Adipocyte (in vitro differentiated cells): ENCODE measurements around the gene SHCBP1L.

Experiments used
- DNase-seq: peaks from one replicate; pipeline ENCODE4 v3.0.0-alpha.2; 2015; ENCODE audit warnings: low read depth
- H3K27me3 ChIP-seq: replicated peaks from 2 replicates; pipeline ENCODE4 v1.7.0; 2013; ENCODE audit warnings: mild to moderate bottlenecking, low read length, moderate library complexity; ENCODE audit not compliant: control insufficient read depth, insufficient read depth
- H3K36me3 ChIP-seq: 2 replicates; pipeline ENCODE4 v1.7.0; 2013; ENCODE audit warnings: low read length, mild to moderate bottlenecking, moderate library complexity; ENCODE audit not compliant: control insufficient read depth, insufficient read depth, severe bottlenecking
- H3K4me1 ChIP-seq: 2 replicates; pipeline ENCODE4 v1.7.0; 2013; ENCODE audit warnings: mild to moderate bottlenecking, low read length, moderate library complexity; ENCODE audit not compliant: control insufficient read depth, insufficient read depth
- H3K4me3 ChIP-seq: 2 replicates; pipeline ENCODE4 v1.7.0; 2013; ENCODE audit warnings: mild to moderate bottlenecking, low read length, moderate library complexity
- H3K9ac ChIP-seq: 2 replicates; pipeline ENCODE4 v1.7.0; 2013; ENCODE audit warnings: mild to moderate bottlenecking, low read length, moderate library complexity
- H3K9me3 ChIP-seq: 2 replicates; pipeline ENCODE4 v1.7.0; 2013; ENCODE audit warnings: mild to moderate bottlenecking, low read length, moderate library complexity; ENCODE audit not compliant: control insufficient read depth

The SHCBP1L gene

DNA sequence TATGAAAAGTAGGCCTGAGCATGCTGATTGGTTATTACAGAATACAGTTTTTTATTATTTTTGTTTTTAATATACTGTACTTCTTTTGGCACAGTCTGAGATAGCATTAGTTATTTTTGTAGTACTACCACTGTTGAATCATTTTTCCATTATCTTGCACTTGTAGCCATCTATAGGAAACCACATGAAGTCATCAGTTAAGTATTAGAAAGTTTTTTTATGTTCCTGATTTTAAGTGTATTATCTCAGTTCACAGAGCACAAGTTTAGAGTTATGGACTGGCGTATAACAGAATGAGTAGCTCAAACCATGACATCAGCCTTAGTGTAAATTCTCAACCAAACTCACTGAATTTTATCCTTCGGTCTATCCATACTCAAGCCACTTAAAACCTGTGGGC, 91.0 kb downstream of the SHCBP1L start:
- Histone ChIP-seq H3K4me1 (no peaks in the 10 kb centered on the region), H3K9me3 (no peaks in the 10 kb centered on the region), H3K4me3 (no peak overlapping the region), H3K36me3 (peaks cover 100% of the 10 kb centered on the region), H3K27me3 (no peaks in the 10 kb centered on the region), H3K9ac (no peak overlapping the region)
- no peak for DNase-seq

DNA sequence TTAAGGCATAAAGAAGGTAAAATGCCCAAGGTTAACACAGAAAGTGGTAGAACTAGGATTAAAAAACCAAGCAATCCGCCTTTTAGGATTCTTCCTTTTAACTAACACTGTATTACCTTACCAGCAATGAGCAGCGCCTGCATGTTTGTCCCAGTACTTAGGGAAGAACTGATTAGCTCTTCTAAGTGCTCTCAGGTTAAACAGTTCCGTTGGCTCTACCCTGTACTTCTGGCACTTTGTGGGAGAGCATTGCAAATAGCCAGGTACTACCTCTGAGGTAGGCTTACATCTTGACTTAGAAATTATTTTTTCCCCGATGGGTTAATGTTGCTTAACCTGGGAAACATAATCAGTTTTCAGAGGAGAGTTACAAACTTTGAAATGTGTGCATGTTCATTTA, 92.3 kb downstream of the SHCBP1L start:
- no peak overlapping the region for H3K9ac ChIP-seq
- H3K9me3 ChIP-seq, result no peaks in the 10 kb centered on the region
- no peak overlapping the region for H3K4me3 ChIP-seq
- no peak for DNase-seq
- peaks cover 100% of the 10 kb centered on the region for H3K36me3 ChIP-seq
- no peaks in the 10 kb centered on the region for H3K27me3 ChIP-seq
- peaks cover 8% of the 10 kb centered on the region for H3K4me1 ChIP-seq

DNA sequence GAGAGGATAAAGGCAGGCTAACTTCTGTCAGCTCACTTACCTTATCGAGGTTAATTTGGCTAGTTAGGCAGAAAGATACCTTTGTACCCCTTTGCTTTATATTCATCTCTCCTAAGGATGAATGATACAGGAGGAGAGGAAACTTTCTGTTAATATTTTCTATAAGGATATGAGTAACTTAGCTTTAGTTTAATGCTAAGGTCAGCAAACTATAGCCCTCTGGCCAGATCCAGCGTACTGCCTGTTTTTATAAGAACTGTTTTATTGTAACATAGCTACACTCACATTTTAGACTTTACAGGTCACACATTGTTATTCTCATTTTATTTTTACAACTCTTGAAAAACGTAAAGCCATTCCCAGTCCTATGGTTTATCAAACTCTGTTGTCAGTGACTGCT, 95.8 kb downstream of the SHCBP1L start:
- Histone ChIP-seq H3K36me3 (peaks cover 100% of the 10 kb centered on the region), H3K27me3 (no peaks in the 10 kb centered on the region), H3K9ac (no peak overlapping the region), H3K4me3 (no peak overlapping the region), H3K4me1 (peaks cover 16% of the 10 kb centered on the region), H3K9me3 (no peaks in the 10 kb centered on the region)
- DNase-seq, result no peak

DNA sequence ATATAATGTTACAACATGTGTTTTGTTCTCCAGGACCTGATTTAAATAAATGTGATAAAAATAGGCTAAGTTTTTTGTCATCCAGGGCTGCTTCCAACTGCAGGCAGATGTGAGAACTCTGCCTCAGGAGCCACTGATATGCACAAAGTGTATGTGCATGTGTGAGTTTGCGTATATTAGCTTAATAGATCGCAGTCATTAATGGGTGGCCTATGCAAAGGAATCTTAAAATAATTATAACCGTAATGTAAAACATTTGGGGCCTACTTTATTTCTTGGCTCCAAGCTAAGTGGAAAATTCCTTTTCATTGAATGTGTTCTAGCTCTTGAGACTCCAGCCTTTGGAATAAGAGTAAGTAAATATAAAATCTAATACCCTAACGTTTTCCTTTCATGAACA, 97.1 kb downstream of the SHCBP1L start:
- Histone ChIP-seq H3K36me3 (peaks cover 100% of the 10 kb centered on the region), H3K9me3 (no peaks in the 10 kb centered on the region), H3K4me1 (peaks cover 22% of the 10 kb centered on the region)

DNA sequence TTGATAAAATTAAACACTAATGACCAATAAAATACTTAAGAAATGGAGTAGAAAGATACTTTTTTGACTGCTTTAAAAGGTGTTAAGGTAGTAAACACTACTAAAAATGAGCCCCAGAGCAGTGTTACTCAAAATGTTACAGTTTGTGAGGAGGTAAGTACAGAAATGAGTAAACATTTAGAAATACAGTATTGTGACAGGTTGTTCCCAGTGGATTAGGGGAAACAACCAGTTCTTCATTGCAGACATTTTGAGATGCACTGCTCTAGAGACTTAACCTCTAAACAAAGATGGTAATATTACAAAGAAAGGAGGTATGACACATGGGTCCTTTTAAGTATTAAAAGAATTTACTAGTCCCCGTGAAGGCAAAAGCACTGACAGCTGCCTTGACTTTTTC, 101.1 kb downstream of the SHCBP1L start:
- H3K9me3 ChIP-seq, result no peaks in the 10 kb centered on the region
- no peak overlapping the region for H3K4me3 ChIP-seq
- no peaks in the 10 kb centered on the region for H3K27me3 ChIP-seq
- no peak overlapping the region for H3K9ac ChIP-seq
- H3K36me3 ChIP-seq, result peaks cover 100% of the 10 kb centered on the region
- peaks cover 22% of the 10 kb centered on the region for H3K4me1 ChIP-seq
- DNase-seq, result no peak

More for the DNA sequence above, 97.1 kb downstream of the SHCBP1L start:
- Histone ChIP-seq H3K9ac (peak overlapping the region; percentile 12), H3K4me3 (no peak overlapping the region), H3K27me3 (no peaks in the 10 kb centered on the region)
- DNase-seq, result peak; percentile 52

DNA sequence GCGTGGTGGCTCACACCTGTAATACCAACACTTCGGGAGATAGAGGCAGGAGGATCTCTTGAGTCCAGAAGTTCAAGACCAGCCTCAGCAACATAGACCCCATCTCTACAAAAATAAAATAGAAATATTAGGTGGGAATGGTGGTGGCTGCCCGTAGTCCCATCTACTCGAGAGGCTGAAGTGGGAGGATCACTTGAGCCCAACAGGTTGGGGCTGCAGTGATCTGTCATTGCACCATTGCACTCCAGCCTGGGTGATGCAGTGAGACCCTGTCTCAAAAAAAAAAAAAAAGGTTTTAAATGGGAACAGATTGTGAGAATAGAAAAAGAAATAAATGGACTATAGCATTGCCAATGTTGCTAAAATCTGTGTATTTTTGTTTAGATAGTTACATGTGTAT, 102.6 kb downstream of the SHCBP1L start:
- H3K9ac ChIP-seq, result no peak overlapping the region
- H3K4me1 ChIP-seq, result peaks cover 10% of the 10 kb centered on the region
- DNase-seq, result no peak
- H3K4me3 ChIP-seq, result no peak overlapping the region
- H3K27me3 ChIP-seq, result no peaks in the 10 kb centered on the region
- peaks cover 100% of the 10 kb centered on the region for H3K36me3 ChIP-seq
- no peaks in the 10 kb centered on the region for H3K9me3 ChIP-seq
